Measurements from ENCODE around the gene MCEE. TPM values are rescaled to one million over a fixed set of nuclear protein-coding genes. Genes with fewer than 3 reads are reported as not detected.

The MCEE gene
- total RNA-seq, 1 donor from 2014 or later, result 10.7 TPM

Other genes with a start within 250 kb of the MCEE start
- gene VAX2, start 229.7 kb downstream of the MCEE start, total RNA-seq, result 0.22 TPM in 1 of 2 replicates, not detected in the other
- not detected in 2 replicates for gene ATP6V1B1, start 194.3 kb downstream of the MCEE start, total RNA-seq
- 0.20 and 0.22 TPM in 2 replicates for gene ANKRD53, start 151.6 kb downstream of the MCEE start, total RNA-seq
- gene TEX261, start 135.4 kb downstream of the MCEE start, total RNA-seq, result 21.6 and 26.0 TPM in 2 replicates
- gene NAGK, start 61.6 kb downstream of the MCEE start, total RNA-seq, result 54.3 and 75.6 TPM in 2 replicates
- 11.8 and 14.9 TPM in 2 replicates for gene MPHOSPH10, start 405 bp upstream of the MCEE start, total RNA-seq
- 0.65 and 1.8 TPM in 2 replicates for gene PAIP2B, start 96.9 kb upstream of the MCEE start, total RNA-seq
- gene ZNF638, start 201.6 kb upstream of the MCEE start, total RNA-seq, result 68.2 and 85.7 TPM in 2 replicates

Data from lung microvascular endothelial cell (primary cell).